ENCODE data around the gene STOML1.
"Not testable (repeated sequence)": the region's sequence is repeated elsewhere in the genome, so short reads cannot be mapped to it uniquely, and the experiment has no call there.

DNA sequence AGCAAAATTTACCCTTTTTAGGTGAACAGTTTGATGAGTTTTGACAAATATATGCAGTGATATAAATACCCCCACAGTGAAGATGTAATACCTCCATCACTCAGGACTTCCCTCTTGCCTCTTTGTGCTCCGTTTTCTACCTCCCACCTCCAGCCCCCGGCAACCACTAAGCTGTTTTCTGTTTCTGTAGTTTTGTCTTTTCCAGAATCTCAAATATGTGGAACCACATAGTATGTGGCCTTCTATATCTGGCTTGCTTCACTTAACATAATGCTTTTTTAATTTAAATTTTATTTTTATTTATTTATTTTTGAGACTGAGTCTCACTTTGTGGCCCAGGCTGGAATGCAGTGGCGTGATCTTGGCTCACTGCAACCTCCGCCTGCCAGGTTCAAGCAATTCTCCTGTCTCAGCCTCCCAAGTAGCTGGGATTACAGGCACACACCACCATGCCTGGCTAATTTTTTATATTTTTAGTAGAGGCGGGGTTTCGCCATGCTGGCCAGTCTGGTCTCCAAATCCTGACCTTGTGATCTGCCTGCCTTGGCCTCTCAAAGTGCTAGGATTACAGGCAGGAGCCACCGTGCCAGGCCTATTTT is 31.5 kb downstream of the STOML1 start:
- TF ChIP-seq CTCF (conservative IDR thresholded peaks at IDR 0.05; ENCODE audit: low read length); EZH2phosphoT487 (IDR thresholded peaks at IDR 0.05; ENCODE audit: borderline replicate concordance): not testable (repeated sequence)
